Neural crest cell (in vitro differentiated cells): ENCODE results near the gene TMEM38B. TPM values are rescaled to one million over a fixed set of nuclear protein-coding genes. Genes with fewer than 3 reads are reported as not detected.

Source experiments
- DNase-seq: peaks from one replicate; pipeline ENCODE4 v3.0.0; 2021; ENCODE audit warnings: low read depth, mixed read lengths, low spot score
- H3K27ac Mint-ChIP-seq: one replicate; pipeline ENCODE4 v1.8.0; 2021; ENCODE audit warnings: mild to moderate bottlenecking, mixed read lengths; ENCODE audit not compliant: unreplicated experiment
- H3K27me3 Mint-ChIP-seq: 2 replicates; pipeline ENCODE4 v1.8.0; 2021; ENCODE audit warnings: low read depth, mild to moderate bottlenecking, mixed read lengths
- H3K36me3 Mint-ChIP-seq: 2 replicates; pipeline ENCODE4 v1.8.0; 2021; ENCODE audit warnings: low read depth, mild to moderate bottlenecking, mixed read lengths
- H3K4me1 Mint-ChIP-seq: 2 replicates; pipeline ENCODE4 v1.8.0; 2021; ENCODE audit warnings: mixed read lengths
- H3K4me3 Mint-ChIP-seq: one replicate; pipeline ENCODE4 v1.8.0; 2021; ENCODE audit warnings: mild to moderate bottlenecking, mixed read lengths
- H3K9me3 Mint-ChIP-seq: 2 replicates; pipeline ENCODE4 v1.8.0; 2021; ENCODE audit warnings: mixed read lengths
- total RNA-seq: library from RNA; stranded (reverse); gene quantifications from 2 replicates; pipeline ENCODE4 v1.2.1, GENCODE V29; 2021
- TF ChIP-seq, protein P1 (sequence below): fragments of 200-600 bp; sonication (generic); conservative IDR thresholded peaks from 2 replicates; pipeline ENCODE4 v1.5.0; 2021; ENCODE audit warnings: antibody characterized with exemption, mild to moderate bottlenecking

Gene TMEM38B
- total RNA-seq, 1 donor from 2014 or later = 34.1 TPM

DNA sequence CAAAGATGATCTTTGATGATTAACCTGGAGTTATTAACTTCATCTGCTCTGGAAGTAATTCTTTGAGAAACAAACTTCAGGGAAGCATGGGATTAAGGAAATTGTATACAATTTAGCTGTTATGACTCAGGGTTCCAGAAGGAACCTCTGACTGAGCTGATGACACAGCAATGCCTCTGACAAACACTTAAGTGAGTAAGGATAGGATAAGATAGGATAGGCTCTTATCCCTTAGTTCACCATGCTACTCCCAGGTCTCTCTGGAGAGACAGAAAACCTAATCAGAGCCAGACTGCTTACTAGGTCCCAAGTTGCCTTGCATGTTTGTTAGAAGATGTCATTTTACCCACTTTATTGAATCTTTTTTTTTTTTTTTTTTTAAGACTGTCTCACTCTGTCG, 12.6 kb upstream of the TMEM38B start:
- no peak overlapping the region for H3K27ac Mint-ChIP-seq
- DNase-seq = no peak
- H3K9me3 Mint-ChIP-seq = no peaks in the 10 kb centered on the region
- TF ChIP-seq, protein P1, sequence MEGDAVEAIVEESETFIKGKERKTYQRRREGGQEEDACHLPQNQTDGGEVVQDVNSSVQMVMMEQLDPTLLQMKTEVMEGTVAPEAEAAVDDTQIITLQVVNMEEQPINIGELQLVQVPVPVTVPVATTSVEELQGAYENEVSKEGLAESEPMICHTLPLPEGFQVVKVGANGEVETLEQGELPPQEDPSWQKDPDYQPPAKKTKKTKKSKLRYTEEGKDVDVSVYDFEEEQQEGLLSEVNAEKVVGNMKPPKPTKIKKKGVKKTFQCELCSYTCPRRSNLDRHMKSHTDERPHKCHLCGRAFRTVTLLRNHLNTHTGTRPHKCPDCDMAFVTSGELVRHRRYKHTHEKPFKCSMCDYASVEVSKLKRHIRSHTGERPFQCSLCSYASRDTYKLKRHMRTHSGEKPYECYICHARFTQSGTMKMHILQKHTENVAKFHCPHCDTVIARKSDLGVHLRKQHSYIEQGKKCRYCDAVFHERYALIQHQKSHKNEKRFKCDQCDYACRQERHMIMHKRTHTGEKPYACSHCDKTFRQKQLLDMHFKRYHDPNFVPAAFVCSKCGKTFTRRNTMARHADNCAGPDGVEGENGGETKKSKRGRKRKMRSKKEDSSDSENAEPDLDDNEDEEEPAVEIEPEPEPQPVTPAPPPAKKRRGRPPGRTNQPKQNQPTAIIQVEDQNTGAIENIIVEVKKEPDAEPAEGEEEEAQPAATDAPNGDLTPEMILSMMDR = no peak
- no peaks in the 10 kb centered on the region for H3K27me3 Mint-ChIP-seq
- peaks cover 19% of the 10 kb centered on the region for H3K4me1 Mint-ChIP-seq
- no peaks in the 10 kb centered on the region for H3K36me3 Mint-ChIP-seq
- no peak overlapping the region for H3K4me3 Mint-ChIP-seq

DNA sequence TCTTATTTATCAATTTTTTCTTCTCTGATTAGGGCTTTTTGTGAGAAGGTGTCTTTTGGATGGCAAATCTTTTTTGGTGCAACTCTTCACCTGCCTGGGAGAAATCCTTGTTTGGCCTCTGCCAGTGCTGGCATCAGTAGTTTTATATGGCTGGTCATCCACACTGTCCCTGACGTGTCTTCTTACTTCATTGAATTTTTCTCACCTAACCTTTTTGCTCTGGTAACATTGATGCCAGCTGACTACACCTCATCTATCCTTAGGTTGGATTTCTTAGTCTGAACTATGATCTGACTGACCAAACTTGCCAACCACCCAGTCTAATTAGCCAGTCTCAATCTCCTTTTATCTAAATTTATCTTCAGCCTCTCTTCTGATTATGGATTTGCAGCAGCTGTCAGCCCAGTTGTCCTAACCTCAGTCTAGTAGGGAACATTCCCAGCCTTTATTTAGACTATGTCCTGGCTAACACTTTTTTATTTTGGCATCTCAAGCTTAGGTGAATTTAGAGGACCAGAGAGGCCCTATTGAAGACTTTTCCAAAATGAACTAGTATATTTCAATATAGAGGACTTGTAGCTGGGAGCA, 10.6 kb upstream of the TMEM38B start:
- Mint-ChIP-seq H3K9me3 (no peaks in the 10 kb centered on the region), H3K4me3 (no peak overlapping the region), H3K27me3 (peaks cover 4% of the 10 kb centered on the region), H3K4me1 (peaks cover 6% of the 10 kb centered on the region), H3K27ac (no peak overlapping the region), H3K36me3 (no peaks in the 10 kb centered on the region)
- DNase-seq = no peak
- TF ChIP-seq, protein P1 = no peak

DNA sequence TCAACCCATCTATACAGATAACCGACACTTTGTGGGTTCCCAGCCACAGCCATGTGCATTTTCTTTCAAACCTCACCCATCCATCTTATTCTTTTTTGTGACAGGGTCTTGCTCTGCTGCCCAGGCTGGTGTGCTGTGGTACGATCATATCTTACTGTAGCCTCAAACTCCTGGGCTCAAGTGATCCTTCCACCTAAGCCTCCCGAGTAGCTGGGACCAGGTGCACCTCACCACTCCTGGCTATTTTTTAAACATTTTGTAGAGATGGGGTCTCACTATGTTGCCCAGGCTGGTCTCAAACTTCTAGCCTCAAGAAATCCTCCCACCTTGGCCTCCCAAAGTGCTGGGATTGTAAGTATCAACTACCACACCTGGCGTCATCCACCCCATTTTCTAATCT, 7.4 kb upstream of the TMEM38B start:
- Mint-ChIP-seq H3K36me3 (no peaks in the 10 kb centered on the region), H3K27ac (no peak overlapping the region), H3K4me1 (peaks cover 3% of the 10 kb centered on the region), H3K27me3 (peaks cover 24% of the 10 kb centered on the region), H3K4me3 (no peak overlapping the region), H3K9me3 (no peaks in the 10 kb centered on the region)
- no peak for DNase-seq
- TF ChIP-seq, protein P1 = no peak

DNA sequence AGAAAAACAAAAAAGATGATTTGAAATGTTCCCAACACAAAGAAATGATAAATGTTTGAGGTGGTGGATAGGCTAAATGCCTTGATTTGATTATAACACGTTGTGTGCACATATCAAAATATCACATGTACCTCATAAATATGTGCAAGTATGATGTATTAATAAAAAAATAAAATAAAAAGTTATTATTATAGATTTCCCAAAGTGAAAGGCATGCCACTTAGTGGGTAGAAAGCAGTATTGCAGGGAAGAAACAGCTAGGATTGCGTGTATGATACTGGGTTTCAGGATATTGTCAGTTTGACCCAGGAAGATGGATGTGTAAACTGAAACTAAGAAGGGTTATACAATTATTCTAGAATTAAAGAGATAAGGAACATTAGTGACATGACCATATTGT, 3.6 kb upstream of the TMEM38B start:
- Mint-ChIP-seq H3K27ac (no peak overlapping the region), H3K4me1 (peaks cover 16% of the 10 kb centered on the region), H3K9me3 (no peaks in the 10 kb centered on the region), H3K4me3 (peak overlapping the region; percentile 32), H3K27me3 (peaks cover 51% of the 10 kb centered on the region), H3K36me3 (no peaks in the 10 kb centered on the region)
- TF ChIP-seq, protein P1 = peak; percentile 67
- no peak for DNase-seq

DNA sequence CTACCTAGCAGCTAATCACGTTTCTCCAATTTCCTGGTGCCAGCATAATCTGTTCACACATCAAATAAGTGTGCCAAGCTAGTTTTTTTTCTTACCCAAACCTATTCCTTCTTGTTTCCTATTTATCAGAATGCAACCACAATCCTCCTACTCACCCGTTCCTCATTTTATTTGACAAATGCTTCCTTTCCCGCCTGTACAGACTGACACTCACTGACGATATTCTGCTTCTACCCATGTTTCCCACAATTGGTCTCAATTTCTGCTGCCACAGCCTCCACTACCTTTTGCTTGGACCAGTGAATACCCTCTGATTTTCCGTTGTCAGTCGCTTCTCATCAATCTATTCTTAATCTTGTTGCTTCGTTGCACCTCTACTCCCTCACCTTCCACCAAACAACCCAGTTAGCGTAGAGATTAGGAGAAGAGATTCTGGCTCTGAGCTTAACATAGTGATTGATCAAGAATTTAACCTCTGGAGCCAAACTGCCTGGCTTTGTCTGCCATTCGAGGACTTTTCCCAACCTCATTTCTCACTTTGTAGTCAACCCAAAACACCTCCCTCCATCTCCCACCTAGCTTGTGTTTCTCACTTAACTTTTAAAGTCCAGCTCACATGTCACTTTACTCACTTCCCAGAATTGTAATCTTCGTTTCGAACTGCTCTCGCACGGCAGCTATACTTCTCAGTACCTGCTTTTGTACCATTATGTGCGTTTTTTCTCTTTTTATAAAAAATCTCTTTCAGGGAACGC, 729 bp upstream of the TMEM38B start:
- Mint-ChIP-seq H3K36me3 (no peaks in the 10 kb centered on the region), H3K4me1 (peaks cover 21% of the 10 kb centered on the region), H3K27ac (no peak overlapping the region), H3K27me3 (peaks cover 46% of the 10 kb centered on the region), H3K4me3 (peak overlapping the region; percentile 88), H3K9me3 (no peaks in the 10 kb centered on the region)
- DNase-seq = no peak
- TF ChIP-seq, protein P1 = no peak
